Testis (tissue), 3 donors: ENCODE measurements around the gene RUNX1. TPM values are rescaled to one million over a fixed set of nuclear protein-coding genes. Genes with fewer than 3 reads are reported as not detected.

Experiments
- DNase-seq: peaks from one replicate; pipeline ENCODE4 v3.0.0-alpha.2; 2019
- H3K27ac ChIP-seq, 2 donors: fragments of 200-600 bp; sonication (generic); one replicate each; pipeline ENCODE4 v1.5.1; 2019
- H3K27me3 ChIP-seq: fragments of 200-600 bp; sonication (generic); one replicate; pipeline ENCODE4 v1.5.1; 2019
- H3K36me3 ChIP-seq: fragments of 200-600 bp; sonication (generic); one replicate; pipeline ENCODE4 v1.5.1; 2017; ENCODE audit warnings: low read depth; ENCODE audit errors: missing control alignments
- H3K4me1 ChIP-seq: fragments of 200-600 bp; sonication (generic); one replicate; pipeline ENCODE4 v1.5.1; 2019
- H3K4me3 ChIP-seq, 2 donors: fragments of 200-600 bp; sonication (generic); one replicate each; pipeline ENCODE4 v1.5.1; 2017 to 2019
- H3K9me3 ChIP-seq: fragments of 200-600 bp; sonication (generic); one replicate; pipeline ENCODE4 v1.5.1; 2017
- POLR2A ChIP-seq: fragments of 450-650 bp; IDR thresholded peaks from one replicate; pipeline ENCODE4 v1.6.1; 2017; ENCODE audit warnings: antibody characterized with exemption, mild to moderate bottlenecking, moderate library complexity
- WGBS, 2 donors: methylation state at CpG; one replicate each; pipeline ENCODE4 v1.1.5; 2018; 5-methylcytosine and 5-hydroxymethylcytosine counted together
- intact Hi-C: fragments of 100-400 bp; cut with DNase I; formaldehyde crosslinking; loops from one replicate; pipeline ENCODE4 v1.15.1; 2023; ENCODE audit warnings: low total_unique reads
- polyA plus RNA-seq: library from polyadenylated mRNA; stranded (reverse); fragments of 350-450 nt; fragmentation: Illumina TruSeq; extraction: RNeasy Lipid Tissue Mini Kit (QIAGEN cat#74804); gene quantifications from one replicate; pipeline ENCODE4 v1.2.3, GENCODE V29; 2014; ENCODE audit warnings: low read depth, low replicate concordance; ENCODE audit not compliant: insufficient read depth
- total RNA-seq, 2 donors: library from RNA; depleted of rRNA; stranded (reverse); fragments of >200 nt; gene quantifications; one replicate each; pipeline ENCODE4 v1.2.3, GENCODE V29; 2016
- TF ChIP-seq, protein P1 (sequence below), 3 experiments: fragments of 450-650 bp in 2 of 3; fragments of 200-600 bp in 1 of 3; sonication (generic) in 1 of 3; IDR thresholded peaks; one replicate each; pipeline ENCODE4 v1.5.1; 2016 to 2019; ENCODE audit warnings: antibody characterized with exemption in 3 of 3, mild to moderate bottlenecking in 2 of 3, moderate library complexity in 1 of 3

The RUNX1 gene
- total and polyA plus RNA-seq, 3 donors from 2014 or later, result 11.1 to 28.7 (median 24.3) TPM

DNA sequence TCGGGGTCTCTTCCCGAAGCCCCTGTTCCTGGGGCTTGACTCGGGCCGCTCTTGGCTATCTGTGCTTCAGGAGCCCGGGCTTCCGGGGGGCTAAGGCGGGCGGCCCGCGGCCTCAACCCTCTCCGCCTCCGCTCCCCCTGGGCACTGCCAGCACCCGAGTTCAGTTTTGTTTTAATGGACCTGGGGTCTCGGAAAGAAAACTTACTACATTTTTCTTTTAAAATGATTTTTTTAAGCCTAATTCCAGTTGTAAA, 158.7 kb downstream of the RUNX1 start:
- 13 to 17% methylated on average over 9 to 14 of the region's 14 CpGs for WGBS, 2 donors
- H3K36me3 ChIP-seq, result no peaks in the 10 kb centered on the region
- no peak for DNase-seq
- no peaks in the 10 kb centered on the region for H3K27me3 ChIP-seq
- H3K27ac ChIP-seq, result peak overlapping the region; percentile 15 to 82
- no peak for TF ChIP-seq POLR2A
- H3K4me1 ChIP-seq, result no peaks in the 10 kb centered on the region
- H3K9me3 ChIP-seq, result no peaks in the 10 kb centered on the region
- peak overlapping the region; percentile 69 to 72 for H3K4me3 ChIP-seq
- intact Hi-C loops, result no loop called here

DNA sequence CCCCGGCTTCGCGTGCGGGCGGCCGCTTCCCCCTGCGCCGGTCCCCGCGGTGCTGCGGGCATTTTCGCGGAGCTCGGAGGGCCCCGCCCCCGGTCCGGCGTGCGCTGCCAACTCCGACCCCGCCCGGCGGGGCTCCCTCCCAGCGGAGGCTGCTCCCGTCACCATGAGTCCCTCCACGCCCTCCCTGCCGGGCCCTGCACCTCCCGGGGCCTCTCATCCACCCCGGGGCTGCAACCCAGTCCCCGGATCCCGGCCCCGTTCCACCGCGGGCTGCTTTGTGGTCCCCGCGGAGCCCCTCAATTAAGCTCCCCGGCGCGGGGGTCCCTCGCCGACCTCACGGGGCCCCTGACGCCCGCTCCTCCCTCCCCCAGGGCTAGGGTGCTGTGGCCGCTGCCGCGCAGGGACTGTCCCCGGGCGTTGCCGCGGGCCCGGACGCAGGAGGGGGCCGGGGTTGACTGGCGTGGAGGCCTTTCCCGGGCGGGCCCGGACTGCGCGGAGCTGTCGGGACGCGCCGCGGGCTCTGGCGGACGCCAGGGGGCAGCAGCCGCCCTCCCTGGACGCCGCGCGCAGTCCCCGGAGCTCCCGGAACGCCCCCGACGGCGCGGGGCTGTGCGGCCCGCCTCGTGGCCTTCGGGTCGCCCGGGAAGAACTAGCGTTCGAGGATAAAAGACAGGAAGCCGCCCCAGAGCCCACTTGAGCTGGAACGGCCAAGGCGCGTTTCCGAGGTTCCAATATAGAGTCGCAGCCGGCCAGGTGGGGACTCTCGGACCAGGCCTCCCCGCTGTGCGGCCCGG, 159.2 kb downstream of the RUNX1 start:
- H3K4me3 ChIP-seq, result peak overlapping the region; percentile 69 to 72
- intact Hi-C loops, result loop anchor here (10.0 kb wide), 1 partner anchor 145 kb away; no protein-coding TSS in a partner anchor
- no peaks in the 10 kb centered on the region for H3K27me3 ChIP-seq
- WGBS, 2 donors, result 2% methylated on average over 84 of the region's 98 CpGs; no CpG with 5 or more reads in 1 of the 2 donors
- no peak for TF ChIP-seq POLR2A
- TF ChIP-seq, protein P1, sequence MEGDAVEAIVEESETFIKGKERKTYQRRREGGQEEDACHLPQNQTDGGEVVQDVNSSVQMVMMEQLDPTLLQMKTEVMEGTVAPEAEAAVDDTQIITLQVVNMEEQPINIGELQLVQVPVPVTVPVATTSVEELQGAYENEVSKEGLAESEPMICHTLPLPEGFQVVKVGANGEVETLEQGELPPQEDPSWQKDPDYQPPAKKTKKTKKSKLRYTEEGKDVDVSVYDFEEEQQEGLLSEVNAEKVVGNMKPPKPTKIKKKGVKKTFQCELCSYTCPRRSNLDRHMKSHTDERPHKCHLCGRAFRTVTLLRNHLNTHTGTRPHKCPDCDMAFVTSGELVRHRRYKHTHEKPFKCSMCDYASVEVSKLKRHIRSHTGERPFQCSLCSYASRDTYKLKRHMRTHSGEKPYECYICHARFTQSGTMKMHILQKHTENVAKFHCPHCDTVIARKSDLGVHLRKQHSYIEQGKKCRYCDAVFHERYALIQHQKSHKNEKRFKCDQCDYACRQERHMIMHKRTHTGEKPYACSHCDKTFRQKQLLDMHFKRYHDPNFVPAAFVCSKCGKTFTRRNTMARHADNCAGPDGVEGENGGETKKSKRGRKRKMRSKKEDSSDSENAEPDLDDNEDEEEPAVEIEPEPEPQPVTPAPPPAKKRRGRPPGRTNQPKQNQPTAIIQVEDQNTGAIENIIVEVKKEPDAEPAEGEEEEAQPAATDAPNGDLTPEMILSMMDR (IDR thresholded peaks at IDR 0.05), result peak; percentile 76 to 87 (median 77)
- no peaks in the 10 kb centered on the region for H3K4me1 ChIP-seq
- peak overlapping the region; percentile 79 to 82 for H3K27ac ChIP-seq
- H3K36me3 ChIP-seq, result no peaks in the 10 kb centered on the region
- DNase-seq, result peak; percentile 73
- H3K9me3 ChIP-seq, result no peaks in the 10 kb centered on the region

DNA sequence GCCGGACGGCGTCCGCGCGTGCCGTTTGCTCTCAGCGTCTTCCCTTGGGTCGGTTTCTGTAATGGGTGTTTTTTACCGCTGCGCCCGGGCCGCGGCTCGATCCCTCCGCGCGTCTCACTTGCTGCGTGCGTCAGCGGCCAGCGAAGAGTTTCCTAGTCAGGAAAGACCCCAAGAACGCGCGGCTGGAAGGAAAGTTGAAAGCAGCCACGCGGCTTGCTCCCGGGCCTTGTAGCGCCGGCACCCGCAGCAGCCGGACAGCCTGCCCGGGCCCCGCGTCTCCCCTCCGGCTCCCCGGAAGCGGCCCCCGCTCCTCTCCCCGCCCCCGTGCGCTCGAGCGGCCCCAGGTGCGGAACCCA, 159.8 kb downstream of the RUNX1 start:
- no peaks in the 10 kb centered on the region for H3K36me3 ChIP-seq
- DNase-seq, result peak; percentile 61
- H3K4me1 ChIP-seq, result no peaks in the 10 kb centered on the region
- peak overlapping the region; percentile 69 to 72 for H3K4me3 ChIP-seq
- no peaks in the 10 kb centered on the region for H3K27me3 ChIP-seq
- no peaks in the 10 kb centered on the region for H3K9me3 ChIP-seq
- WGBS, 2 donors, result 0 to 1% methylated on average over 20 to 33 of the region's 45 CpGs
- TF ChIP-seq, protein P1 (IDR thresholded peaks at IDR 0.05), result no peak
- TF ChIP-seq POLR2A, result no peak
- intact Hi-C loops, result loop anchor here (10.0 kb wide), 1 partner anchor 144 kb away; no protein-coding TSS in a partner anchor
- H3K27ac ChIP-seq, result peak overlapping the region; percentile 79 to 82

- Histone ChIP-seq H3K36me3 (no peaks in the 10 kb centered on the region), H3K4me1 (no peaks in the 10 kb centered on the region), H3K27me3 (no peaks in the 10 kb centered on the region), H3K27ac (peak overlapping the region; percentile 79 to 82), H3K4me3 (peak overlapping the region; percentile 69 to 72), H3K9me3 (no peaks in the 10 kb centered on the region)
- WGBS, 2 donors, result 1% methylated on average over 27 to 66 of the region's 96 CpGs
- peak; percentile 13 for TF ChIP-seq POLR2A
- TF ChIP-seq, protein P1 (IDR thresholded peaks at IDR 0.05), result no peak
- intact Hi-C loops, result loop anchor here (10.0 kb wide), 1 partner anchor 144 kb away; no protein-coding TSS in a partner anchor
- peak; percentile 98 for DNase-seq
These were observed 160.4 kb downstream of the RUNX1 start for GRCh38 chr21:34888569-34889319.
